ENCODE results near the gene SULT2B1. TPM values are rescaled to one million over a fixed set of nuclear protein-coding genes. Genes with fewer than 3 reads are reported as not detected.

Gene SULT2B1
- total RNA-seq, 1 experiment from 2014 or later: 6.2 TPM

DNA sequence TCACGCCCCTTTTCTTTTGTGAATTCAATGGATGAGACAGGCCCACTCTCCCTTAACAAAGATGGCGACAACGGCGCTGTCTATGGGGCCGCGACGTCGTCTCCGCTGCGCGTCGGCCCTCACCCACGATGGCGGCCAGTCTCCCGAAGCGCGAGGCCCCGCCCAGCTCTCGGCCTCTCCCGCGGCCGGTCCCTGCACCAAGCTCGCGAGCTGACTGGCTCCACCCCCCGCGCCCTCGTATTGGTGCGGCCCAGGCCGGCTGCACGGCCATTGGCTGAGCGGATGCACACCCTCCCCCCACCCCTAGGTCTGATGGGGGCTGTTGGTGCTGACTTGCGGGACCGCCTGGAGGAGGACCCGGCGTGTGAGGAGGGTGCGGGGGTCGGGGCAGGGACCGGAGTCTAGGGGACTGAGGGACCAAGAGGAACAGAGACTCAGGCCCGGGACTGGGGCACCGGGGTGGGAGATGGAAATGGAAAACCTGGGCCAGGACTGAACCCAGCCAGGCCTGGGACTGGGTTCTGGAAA is 72.2 kb downstream of the SULT2B1 start:
- H3K4me3 ChIP-seq: no peak overlapping the region
- POLR2A ChIA-PET (ENCODE audit: unreplicated experiment): interaction anchor here (0.5 kb wide), 1 partner anchor 1018 kb away, joined by 3 read pairs; the partner anchor contains the start of gene SCAF1
- intact Hi-C loops (cut with micrococcal nuclease; ENCODE audit: unreplicated experiment): no loop called here

DNA sequence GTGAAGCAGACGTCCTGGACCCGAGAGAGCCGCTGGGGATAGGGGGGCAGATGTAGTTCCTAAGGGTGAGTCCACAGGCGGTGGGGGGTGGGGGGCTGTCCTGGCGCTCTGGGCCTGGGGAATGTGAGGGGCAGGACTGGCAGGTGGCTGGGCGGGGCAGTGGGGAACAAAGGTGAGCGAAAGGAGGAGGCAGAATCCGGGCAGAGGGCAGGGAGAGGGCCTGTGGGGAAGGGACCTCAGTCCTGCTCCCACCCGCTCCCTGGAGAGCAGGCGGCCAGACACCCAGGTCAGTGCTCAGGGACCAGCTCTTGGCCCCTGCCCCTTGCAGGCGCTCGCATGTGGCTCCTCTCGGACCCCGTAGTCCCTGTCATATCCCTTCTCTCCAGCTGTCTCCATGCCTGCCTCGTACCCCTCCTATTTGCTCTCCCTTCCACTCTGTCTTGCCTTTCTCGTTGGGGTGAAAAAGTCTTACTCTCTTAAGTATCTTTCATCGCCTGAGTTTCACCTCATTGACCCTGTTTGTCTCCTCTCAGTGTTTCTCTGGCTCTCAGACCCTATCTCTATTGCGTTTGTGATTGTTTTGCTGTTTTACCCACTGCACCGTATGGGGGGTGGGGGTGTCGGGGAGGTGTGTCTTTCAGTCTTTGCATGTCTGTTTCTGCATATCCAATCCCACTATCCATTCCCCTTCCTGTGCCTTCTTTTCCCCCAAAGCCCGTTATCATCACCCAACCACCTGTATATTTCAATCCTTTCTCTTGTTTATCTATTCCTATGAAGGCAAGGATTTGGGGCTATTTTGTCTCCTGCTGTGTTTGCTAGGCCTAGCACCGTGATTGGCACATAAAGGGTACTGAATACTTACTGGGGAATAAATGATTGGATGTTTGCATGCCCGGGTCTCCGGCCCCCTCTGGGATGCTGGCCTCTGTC is 73.1 kb downstream of the SULT2B1 start:
- H2AFZ ChIP-seq: no peak overlapping the region
- H3K27ac ChIP-seq: no peak overlapping the region
- no peaks in the 10 kb centered on the region for H3K36me3 ChIP-seq (ENCODE audit: low read depth)
- POLR2A ChIA-PET (ENCODE audit: unreplicated experiment): no interaction called here
- no peak overlapping the region for H3K4me2 ChIP-seq
- peaks cover 27% of the 10 kb centered on the region for H3K4me1 ChIP-seq (replicated peaks; ENCODE audit: insufficient read depth)
- H3K4me3 ChIP-seq: no peak overlapping the region
- intact Hi-C loops (cut with micrococcal nuclease; ENCODE audit: unreplicated experiment): no loop called here
- CTCF ChIA-PET: no interaction called here
- H4K20me1 ChIP-seq (ENCODE audit: insufficient read depth): no peaks in the 10 kb centered on the region
- no TSS peak for BruUV-seq (replicated peaks)
- H3F3A ChIP-seq (ENCODE audit: insufficient read depth, low read depth): peaks cover 72% of the 10 kb centered on the region
- DNase-seq: no peak
- no peaks in the 10 kb centered on the region for H3K9me2 ChIP-seq (ENCODE audit: insufficient read depth)
- H3K79me2 ChIP-seq (ENCODE audit: low read depth): peaks cover 3% of the 10 kb centered on the region
- no peaks in the 10 kb centered on the region for H3K27me3 ChIP-seq (ENCODE audit: insufficient read depth, low read depth)
- H3K9me3 ChIP-seq (ENCODE audit: insufficient read depth, low read depth): no peaks in the 10 kb centered on the region
- no peak for TF ChIP-seq EZH2 (IDR thresholded peaks at IDR 0.05; ENCODE audit: low read depth)
- TF ChIP-seq, protein P1, sequence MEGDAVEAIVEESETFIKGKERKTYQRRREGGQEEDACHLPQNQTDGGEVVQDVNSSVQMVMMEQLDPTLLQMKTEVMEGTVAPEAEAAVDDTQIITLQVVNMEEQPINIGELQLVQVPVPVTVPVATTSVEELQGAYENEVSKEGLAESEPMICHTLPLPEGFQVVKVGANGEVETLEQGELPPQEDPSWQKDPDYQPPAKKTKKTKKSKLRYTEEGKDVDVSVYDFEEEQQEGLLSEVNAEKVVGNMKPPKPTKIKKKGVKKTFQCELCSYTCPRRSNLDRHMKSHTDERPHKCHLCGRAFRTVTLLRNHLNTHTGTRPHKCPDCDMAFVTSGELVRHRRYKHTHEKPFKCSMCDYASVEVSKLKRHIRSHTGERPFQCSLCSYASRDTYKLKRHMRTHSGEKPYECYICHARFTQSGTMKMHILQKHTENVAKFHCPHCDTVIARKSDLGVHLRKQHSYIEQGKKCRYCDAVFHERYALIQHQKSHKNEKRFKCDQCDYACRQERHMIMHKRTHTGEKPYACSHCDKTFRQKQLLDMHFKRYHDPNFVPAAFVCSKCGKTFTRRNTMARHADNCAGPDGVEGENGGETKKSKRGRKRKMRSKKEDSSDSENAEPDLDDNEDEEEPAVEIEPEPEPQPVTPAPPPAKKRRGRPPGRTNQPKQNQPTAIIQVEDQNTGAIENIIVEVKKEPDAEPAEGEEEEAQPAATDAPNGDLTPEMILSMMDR (conservative IDR thresholded peaks at IDR 0.05): no peak

More for the DNA sequence above, 72.2 kb downstream of the SULT2B1 start:
- Histone ChIP-seq H2AFZ (no peak overlapping the region), H3F3A (ENCODE audit: insufficient read depth, low read depth) (peaks cover 70% of the 10 kb centered on the region), H3K9me3 (ENCODE audit: insufficient read depth, low read depth) (no peaks in the 10 kb centered on the region), H3K36me3 (ENCODE audit: low read depth) (no peaks in the 10 kb centered on the region), H4K20me1 (ENCODE audit: insufficient read depth) (no peaks in the 10 kb centered on the region), H3K4me1 (replicated peaks; ENCODE audit: insufficient read depth) (peaks cover 32% of the 10 kb centered on the region), H3K27ac (no peak overlapping the region), H3K79me2 (ENCODE audit: low read depth) (peaks cover 9% of the 10 kb centered on the region), H3K9me2 (ENCODE audit: insufficient read depth) (no peaks in the 10 kb centered on the region), H3K4me2 (no peak overlapping the region), H3K27me3 (ENCODE audit: insufficient read depth, low read depth) (no peaks in the 10 kb centered on the region)
- BruUV-seq (replicated peaks): no TSS peak
- TF ChIP-seq, protein P1 (conservative IDR thresholded peaks at IDR 0.05): no peak
- TF ChIP-seq EZH2 (IDR thresholded peaks at IDR 0.05; ENCODE audit: low read depth): no peak
- CTCF ChIA-PET: no interaction called here
- no peak for DNase-seq

GRCh38 chr19:48625891-48626327 is 73.9 kb downstream of the SULT2B1 start:
- H3K27me3 ChIP-seq (ENCODE audit: insufficient read depth, low read depth): no peaks in the 10 kb centered on the region
- H3K27ac ChIP-seq: no peak overlapping the region; the same call in 1 of the 2 replicates
- CTCF ChIA-PET: no interaction called here
- H3K9me2 ChIP-seq (ENCODE audit: insufficient read depth): no peaks in the 10 kb centered on the region
- no peaks in the 10 kb centered on the region for H3K36me3 ChIP-seq (ENCODE audit: low read depth)
- no peak for DNase-seq
- H3K4me2 ChIP-seq: no peak overlapping the region
- no peaks in the 10 kb centered on the region for H3K9me3 ChIP-seq (ENCODE audit: insufficient read depth, low read depth)
- no peak overlapping the region for H2AFZ ChIP-seq
- H3K4me1 ChIP-seq (replicated peaks; ENCODE audit: insufficient read depth): peaks cover 25% of the 10 kb centered on the region
- no peaks in the 10 kb centered on the region; the same call in 1 of the 2 replicates for H3K79me2 ChIP-seq (ENCODE audit: low read depth)
- POLR2A ChIA-PET (ENCODE audit: unreplicated experiment): no interaction called here
- intact Hi-C loops (cut with micrococcal nuclease; ENCODE audit: unreplicated experiment): no loop called here
- no peak overlapping the region for H3K4me3 ChIP-seq
- no peak for TF ChIP-seq EZH2 (IDR thresholded peaks at IDR 0.05; ENCODE audit: low read depth)
- TF ChIP-seq, protein P1 (conservative IDR thresholded peaks at IDR 0.05): no peak
- no peaks in the 10 kb centered on the region for H4K20me1 ChIP-seq (ENCODE audit: insufficient read depth)
- BruUV-seq (replicated peaks): no TSS peak
- peaks cover 70% of the 10 kb centered on the region for H3F3A ChIP-seq (ENCODE audit: insufficient read depth, low read depth)
